ENCODE data around the gene DNAJC18.
"Not testable (repeated sequence)": the region's sequence is repeated elsewhere in the genome, so short reads cannot be mapped to it uniquely, and the experiment has no call there.

The DNAJC18 gene

GRCh38 chr5:139439013-139439903 is at the start of gene DNAJC18:
Gene DNAJC18, minus strand, starts transcription at chr5:139439525. Its CDS starts 80 bp downstream, at chr5:139439445.
- peak; percentile 86 for DNase-seq

- no peak for DNase-seq
These were observed 48.9 kb upstream of the DNAJC18 start for GRCh38 chr5:139488260-139488659.

- no peak for DNase-seq
These were observed 46.9 kb upstream of the DNAJC18 start for GRCh38 chr5:139486201-139486600.

GRCh38 chr5:139482890-139483208 is 43.5 kb upstream of the DNAJC18 start:
- DNase-seq, result not testable (repeated sequence)

- DNase-seq, result peak; percentile 68
These were observed 42.9 kb upstream of the DNAJC18 start, which contains the start of gene STING1 for GRCh38 chr5:139482050-139482889. Gene STING1, minus strand, starts transcription at chr5:139482758. Its CDS starts 1,054 bp downstream, at chr5:139481704.

GRCh38 chr5:139481580-139482049 is 42.3 kb upstream of the DNAJC18 start:
- DNase-seq, result no peak

GRCh38 chr5:139481122-139481533 is 41.8 kb upstream of the DNAJC18 start:
- DNase-seq, result no peak

- DNase-seq, result not testable (repeated sequence)
These were observed 40.4 kb upstream of the DNAJC18 start for GRCh38 chr5:139479729-139480128.

- not testable (repeated sequence) for DNase-seq
These were observed 39.5 kb upstream of the DNAJC18 start for GRCh38 chr5:139478657-139479423.

- no peak for DNase-seq
These were observed 36.7 kb upstream of the DNAJC18 start for GRCh38 chr5:139475865-139476617.

- DNase-seq, result no peak
These were observed 35.8 kb upstream of the DNAJC18 start for GRCh38 chr5:139474890-139475791.

- no peak for DNase-seq
These were observed 34.2 kb upstream of the DNAJC18 start for GRCh38 chr5:139473565-139473964.

GRCh38 chr5:139473105-139473504 is 33.8 kb upstream of the DNAJC18 start:
- DNase-seq, result no peak

- no peak for DNase-seq
These were observed 33.2 kb upstream of the DNAJC18 start for GRCh38 chr5:139472386-139473030.

- DNase-seq, result no peak
These were observed 31.5 kb upstream of the DNAJC18 start, which contains the start of gene SMIM33 for GRCh38 chr5:139470821-139471300. Gene SMIM33, plus strand, starts transcription at chr5:139471004. Its CDS starts 118 bp downstream, at chr5:139471122.

- no peak for DNase-seq
These were observed 29.2 kb upstream of the DNAJC18 start for GRCh38 chr5:139468421-139468931.

GRCh38 chr5:139462586-139463276 is 23.4 kb upstream of the DNAJC18 start, which contains the start of gene ECSCR:
Gene ECSCR, minus strand, starts transcription at chr5:139462743. Its CDS starts 73 bp downstream, at chr5:139462670.
- DNase-seq, result no peak

GRCh38 chr5:139461698-139462097 is 22.4 kb upstream of the DNAJC18 start:
- no peak for DNase-seq

GRCh38 chr5:139461176-139461575 is 21.9 kb upstream of the DNAJC18 start:
- no peak for DNase-seq

All from NCI-H1105 treated with DMSO at 0.1 percent for 48 hours (cell line).